Stomach (tissue), 9 donors: ENCODE data around the gene SLC20A1. TPM values are rescaled to one million over a fixed set of nuclear protein-coding genes. Genes with fewer than 3 reads are reported as not detected.

Experiments used
- DNase-seq, 2 donors: peaks; one replicate each; pipeline versions ENCODE4 v3.0.0 to v3.0.0-alpha.2; 2013 to 2019
- H3K27ac ChIP-seq, 5 donors: fragments of 200-600 bp in 4 of 5; sonication (generic) in 4 of 5; one replicate each; pipeline ENCODE4 v1.5.1; 2013 to 2019; ENCODE audit warnings: mild to moderate bottlenecking in 1 of 5, moderate library complexity in 1 of 5
- H3K27me3 ChIP-seq, 3 donors: fragments of 200-600 bp; sonication (generic); one replicate each; pipeline ENCODE4 v1.5.1; 2017 to 2019; ENCODE audit warnings: mixed run types in 1 of 3
- H3K36me3 ChIP-seq, 4 donors: fragments of 200-600 bp; sonication (generic); 1 replicate in 3 of 4; 2 replicates in 1 of 4; pipeline ENCODE4 v1.5.1; 2016 to 2019
- H3K4me1 ChIP-seq, 4 donors: fragments of 200-600 bp; sonication (generic); one replicate each; pipeline ENCODE4 v1.5.1; 2016 to 2019
- H3K4me3 ChIP-seq, 4 donors: fragments of 200-600 bp; sonication (generic) in 3 of 4; one replicate each; pipeline ENCODE4 v1.5.1; 2016 to 2019; ENCODE audit warnings: mild to moderate bottlenecking in 1 of 4
- H3K9me3 ChIP-seq, 4 donors: fragments of 200-600 bp; sonication (generic); one replicate each; pipeline ENCODE4 v1.5.1; 2016 to 2019
- EP300 ChIP-seq: sonication (generic); formaldehyde crosslinking; IDR thresholded peaks from one replicate; pipeline ENCODE4 v1.6.1; 2017; ENCODE audit warnings: antibody characterized with exemption
- POLR2A ChIP-seq, 4 donors: fragments of 450-650 bp; IDR thresholded peaks; one replicate each; pipeline ENCODE4 v1.6.1; 2016; ENCODE audit warnings: antibody characterized with exemption in 4 of 4, control low read depth in 2 of 4, mild to moderate bottlenecking in 1 of 4, moderate library complexity in 1 of 4
- POLR2AphosphoS5 ChIP-seq, 3 donors: sonication (generic); formaldehyde crosslinking; IDR thresholded peaks; one replicate each; pipeline ENCODE4 v1.6.1; 2016; ENCODE audit warnings: antibody characterized with exemption in 3 of 3
- WGBS, 5 donors: extraction: QIAGEN DNeasy Blood & Tissue Kit in 3 of 5; methylation state at CpG; one replicate each; pipeline versions ENCODE4 v1.1.5 to v1.1.7; 2013 to 2018; 5-methylcytosine and 5-hydroxymethylcytosine counted together
- intact Hi-C: fragments of 100-400 bp; cut with DNase I; formaldehyde crosslinking; loops from one replicate; pipeline ENCODE4 v1.15.1; 2023; ENCODE audit warnings: low total_unique reads
- polyA plus RNA-seq, 3 donors: library from polyadenylated mRNA; stranded (reverse); fragments of 200-250 nt; gene quantifications; one replicate each; pipeline ENCODE4 v1.2.3, GENCODE V29; 2013
- total RNA-seq, 5 donors: library from RNA; depleted of rRNA; stranded (reverse); fragments of >200 nt; gene quantifications; one replicate each; pipeline versions ENCODE4 v1.1.0 to v1.2.3, GENCODE V29; 2014 to 2016
- TF ChIP-seq, protein P1 (sequence below), 7 experiments: fragments of 450-650 bp in 4 of 7; fragments of 200-600 bp in 3 of 7; sonication (generic) in 3 of 7; IDR thresholded peaks; one replicate each; pipeline ENCODE4 v1.5.1; 2016 to 2019; ENCODE audit warnings: antibody characterized with exemption in 7 of 7, control low read depth in 2 of 7, mild to moderate bottlenecking in 1 of 7
- donor health status: healthy with polysubstance abuse.
- donor health status: Bipolar disorder and iron deficiency.
- donor health status: healthy.

The SLC20A1 gene
- total and polyA plus RNA-seq, 8 donors: 9.0 to 63.8 (median 24.2) TPM

DNA sequence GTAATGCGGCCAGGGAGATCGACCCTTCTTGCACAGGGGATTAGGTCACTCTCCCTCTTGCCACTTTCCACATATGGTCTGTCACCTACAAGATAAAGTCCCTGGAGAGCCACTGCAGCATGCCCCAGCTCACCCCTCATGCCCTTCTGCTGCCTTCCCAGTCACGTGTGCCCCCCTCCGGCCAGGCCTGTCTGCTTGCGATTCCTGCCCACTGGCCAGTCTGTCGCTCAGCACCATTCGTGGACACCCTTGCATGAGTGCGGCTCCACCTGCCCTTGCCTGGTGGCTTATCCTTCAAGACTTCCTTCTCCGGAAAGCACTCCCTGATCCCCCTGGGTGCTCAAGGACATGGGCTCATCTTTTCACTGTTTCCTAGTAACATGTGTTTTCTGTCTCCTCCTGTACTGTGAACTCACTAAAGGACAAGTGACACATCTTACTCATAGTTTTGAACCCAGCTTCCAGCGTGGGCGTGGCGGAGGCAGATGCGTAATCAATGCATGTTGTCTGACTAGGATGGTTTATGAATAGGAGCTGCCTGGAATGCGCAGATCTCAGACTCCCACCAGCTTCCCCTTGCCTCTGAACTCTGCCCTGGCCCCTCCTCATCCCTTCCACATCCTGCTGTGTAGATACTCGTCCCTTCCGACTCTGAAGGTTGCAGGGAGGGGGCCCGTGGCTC is 67.3 kb downstream of the SLC20A1 start:
- H3K36me3 ChIP-seq: no peaks in the 10 kb centered on the region
- no peak for DNase-seq
- 58 to 73% (median 73%) methylated on average over 17 of the region's 17 CpGs for WGBS, 5 donors
- H3K27me3 ChIP-seq: peaks cover 0 to 3% (median 0%) of the 10 kb centered on the region in 3 donors
- no peak for TF ChIP-seq POLR2AphosphoS5 (IDR thresholded peaks at IDR 0.05)
- no peak for TF ChIP-seq POLR2A (IDR thresholded peaks at IDR 0.05)
- TF ChIP-seq, protein P1, sequence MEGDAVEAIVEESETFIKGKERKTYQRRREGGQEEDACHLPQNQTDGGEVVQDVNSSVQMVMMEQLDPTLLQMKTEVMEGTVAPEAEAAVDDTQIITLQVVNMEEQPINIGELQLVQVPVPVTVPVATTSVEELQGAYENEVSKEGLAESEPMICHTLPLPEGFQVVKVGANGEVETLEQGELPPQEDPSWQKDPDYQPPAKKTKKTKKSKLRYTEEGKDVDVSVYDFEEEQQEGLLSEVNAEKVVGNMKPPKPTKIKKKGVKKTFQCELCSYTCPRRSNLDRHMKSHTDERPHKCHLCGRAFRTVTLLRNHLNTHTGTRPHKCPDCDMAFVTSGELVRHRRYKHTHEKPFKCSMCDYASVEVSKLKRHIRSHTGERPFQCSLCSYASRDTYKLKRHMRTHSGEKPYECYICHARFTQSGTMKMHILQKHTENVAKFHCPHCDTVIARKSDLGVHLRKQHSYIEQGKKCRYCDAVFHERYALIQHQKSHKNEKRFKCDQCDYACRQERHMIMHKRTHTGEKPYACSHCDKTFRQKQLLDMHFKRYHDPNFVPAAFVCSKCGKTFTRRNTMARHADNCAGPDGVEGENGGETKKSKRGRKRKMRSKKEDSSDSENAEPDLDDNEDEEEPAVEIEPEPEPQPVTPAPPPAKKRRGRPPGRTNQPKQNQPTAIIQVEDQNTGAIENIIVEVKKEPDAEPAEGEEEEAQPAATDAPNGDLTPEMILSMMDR (IDR thresholded peaks at IDR 0.05): no peak
- no peak for TF ChIP-seq EP300
- no peak overlapping the region for H3K27ac ChIP-seq
- peaks cover 0 to 6% (median 0%) of the 10 kb centered on the region in 4 donors for H3K4me1 ChIP-seq
- H3K9me3 ChIP-seq: no peaks in the 10 kb centered on the region
- H3K4me3 ChIP-seq: no peak overlapping the region
- intact Hi-C loops: no loop called here

Other genes with a start within 250 kb of the SLC20A1 start
- 10 to 100 TPM in 4 of 5 donors, 1 to 10 TPM in 1; 6.4 to 54.3 (median 22.7) TPM for gene RGPD8, start 212.3 kb upstream of the SLC20A1 start, total RNA-seq
- gene RGPD8, start 212.3 kb upstream of the SLC20A1 start, polyA plus RNA-seq: under 1 TPM in 2 of 3 donors, not detected in 1; 0.31 to 0.88 TPM
- 10 to 100 TPM in 2 of 5 donors, 1 to 10 TPM in 3; 2.7 to 26.5 (median 5.3) TPM for gene TTL, start 163.8 kb upstream of the SLC20A1 start, total RNA-seq
- gene TTL, start 163.8 kb upstream of the SLC20A1 start, polyA plus RNA-seq: 1 to 10 TPM; 5.2 to 9.7 (median 6.7) TPM
- gene POLR1B, start 103.5 kb upstream of the SLC20A1 start, total RNA-seq: 10 to 100 TPM; 10.4 to 42.9 (median 16.9) TPM
- 1 to 10 TPM; 2.7 to 4.2 (median 3.9) TPM for gene POLR1B, start 103.5 kb upstream of the SLC20A1 start, polyA plus RNA-seq
- 100 to 1,000 TPM in 1 of 5 donors, 10 to 100 TPM in 3, 1 to 10 TPM in 1; 9.5 to 111 (median 28.0) TPM for gene CHCHD5, start 61.3 kb upstream of the SLC20A1 start, total RNA-seq
- gene CHCHD5, start 61.3 kb upstream of the SLC20A1 start, polyA plus RNA-seq: 10 to 100 TPM; 51.0 to 61.5 (median 59.7) TPM
- gene NT5DC4, start 75.1 kb downstream of the SLC20A1 start, total RNA-seq: not detected
- gene NT5DC4, start 75.1 kb downstream of the SLC20A1 start, polyA plus RNA-seq: not detected
- gene CKAP2L, start 118.7 kb downstream of the SLC20A1 start, total RNA-seq: 1 to 10 TPM; 1.2 to 4.4 (median 2.0) TPM
- 1 to 10 TPM; 1.1 TPM for gene CKAP2L, start 118.7 kb downstream of the SLC20A1 start, polyA plus RNA-seq
- gene IL1A, start 138.6 kb downstream of the SLC20A1 start, total RNA-seq: not detected
- gene IL1A, start 138.6 kb downstream of the SLC20A1 start, polyA plus RNA-seq: 1 to 10 TPM in 1 of 3 donors, under 1 TPM in 1, not detected in 1; 0.44 to 2.5 TPM
- gene IL1B, start 190.8 kb downstream of the SLC20A1 start, total RNA-seq: 10 to 100 TPM in 2 of 5 donors, 1 to 10 TPM in 3; 1.2 to 25.4 (median 7.6) TPM
- 10 to 100 TPM in 2 of 3 donors, 1 to 10 TPM in 1; 4.6 to 64.9 (median 38.2) TPM for gene IL1B, start 190.8 kb downstream of the SLC20A1 start, polyA plus RNA-seq